H1 (cell line): Measurements from ENCODE around the gene LAX1. TPM values are rescaled to one million over a fixed set of nuclear protein-coding genes. Genes with fewer than 3 reads are reported as not detected.
"Not testable (repeated sequence)": the region's sequence is repeated elsewhere in the genome, so short reads cannot be mapped to it uniquely, and the experiment has no call there.

Experiments used
- CTCF ChIA-PET: fragments of 300-600 bp; sonication (Branson Sonifier 250); formaldehyde crosslinking; loops from one replicate; lab custom pipeline; 2021; ENCODE audit not compliant: partially characterized antibody; lab: Charles Lee
- POLR2A ChIA-PET: fragments of 300-600 bp; sonication (Branson Sonifier 250); formaldehyde crosslinking; loops from one replicate; lab custom pipeline; 2021; ENCODE audit warnings: inconsistent platforms; ENCODE audit not compliant: partially characterized antibody; lab: Charles Lee
- DNase-seq, 2 experiments: peaks; one replicate each; pipeline versions ENCODE4 v3.0.0 to v3.0.0-alpha.2; 2010 to 2022; ENCODE audit warnings: low spot score in 2 of 2, low read depth in 1 of 2, mixed read lengths in 1 of 2
- FAIRE-seq: peaks from 2 replicates; lab custom pipeline; 2011; peaks lifted over from hg19 to GRCh38; lab: Jason Lieb, UNC
- H2AFZ ChIP-seq: 2 replicates; pipeline ENCODE4 v1.8.1; 2012; ENCODE audit warnings: low read length, inconsistent platforms
- H2AK5ac ChIP-seq: 2 replicates; pipeline ENCODE4 v1.6.1; 2013; ENCODE audit warnings: low read depth, low read length
- H2BK120ac ChIP-seq: replicated peaks from 2 replicates; pipeline ENCODE3; 2013; ENCODE audit warnings: low read depth, low read length, inconsistent platforms
- H2BK12ac ChIP-seq: 2 replicates; pipeline ENCODE4 v1.6.1; 2013; ENCODE audit warnings: low read depth, low read length
- H2BK15ac ChIP-seq: 2 replicates; pipeline ENCODE4 v1.6.1; 2013; ENCODE audit warnings: low read length
- H2BK20ac ChIP-seq: 2 replicates; pipeline ENCODE4 v1.6.1; 2013; ENCODE audit warnings: low read length
- H2BK5ac ChIP-seq: 2 replicates; pipeline ENCODE4 v1.6.1; 2013; ENCODE audit warnings: low read depth, low read length
- H3K14ac ChIP-seq: 2 replicates; pipeline ENCODE4 v1.6.1; 2013; ENCODE audit warnings: inconsistent platforms; ENCODE audit not compliant: insufficient read length
- H3K18ac ChIP-seq: 2 replicates; pipeline ENCODE4 v1.6.1; 2013; ENCODE audit warnings: low read length; ENCODE audit errors: extremely low read depth
- H3K23ac ChIP-seq: 2 replicates; pipeline ENCODE4 v1.6.1; 2013; ENCODE audit warnings: inconsistent platforms; ENCODE audit not compliant: insufficient read length
- H3K23me2 ChIP-seq: 2 replicates; pipeline ENCODE4 v1.6.1; 2013; ENCODE audit warnings: low read depth, low read length
- H3K27ac ChIP-seq: 2 replicates; pipeline ENCODE4 v1.6.1; 2011; ENCODE audit warnings: low read depth, low read length, inconsistent platforms
- H3K27me3 ChIP-seq, 4 experiments: replicated peaks in 1 of 4; 1 replicate in 1 of 4; 2 replicates in 3 of 4; pipeline versions ENCODE4 v1.6.1 to v1.8.1; 2011 to 2013; ENCODE audit warnings: low read length in 3 of 4, mild to moderate bottlenecking in 3 of 4, inconsistent platforms in 2 of 4, mixed read lengths in 2 of 4, moderate library complexity in 1 of 4; ENCODE audit not compliant: control insufficient read depth in 3 of 4, insufficient read depth in 3 of 4; ENCODE audit errors: extremely low read depth in 1 of 4
- H3K36me3 ChIP-seq, 4 experiments: 2 replicates each; pipeline versions ENCODE4 v1.6.1 to v1.8.1; 2011 to 2013; ENCODE audit warnings: mild to moderate bottlenecking in 4 of 4, low read length in 3 of 4, moderate library complexity in 2 of 4, control low read depth in 1 of 4, inconsistent platforms in 1 of 4; ENCODE audit not compliant: insufficient read depth in 4 of 4, control insufficient read depth in 2 of 4
- H3K4ac ChIP-seq: replicated peaks from 2 replicates; pipeline ENCODE3; 2013; ENCODE audit warnings: low read length, low read depth, mixed read lengths, inconsistent platforms; ENCODE audit not compliant: insufficient read length
- H3K4me1 ChIP-seq, 4 experiments: replicated peaks in 1 of 4; 1 replicate in 1 of 4; 2 replicates in 3 of 4; pipeline versions ENCODE4 v1.6.1 to v1.8.1; 2011 to 2013; ENCODE audit warnings: low read length in 3 of 4, inconsistent platforms in 2 of 4, mixed read lengths in 1 of 4; ENCODE audit not compliant: insufficient read depth in 4 of 4, control insufficient read depth in 3 of 4
- H3K4me2 ChIP-seq, 2 experiments: 2 replicates each; pipeline versions ENCODE4 v1.6.1 to v1.8.1; 2011 to 2013; ENCODE audit warnings: low read depth in 2 of 2, low read length in 2 of 2, control low read depth in 1 of 2, inconsistent platforms in 1 of 2, mild to moderate bottlenecking in 1 of 2; ENCODE audit not compliant: insufficient read depth in 1 of 2
- H3K4me3 ChIP-seq, 4 experiments: fragments of 200-600, 300-600 bp in 1 of 4; sonication (generic), shearing (Covaris generic), sonication (Bioruptor Twin) in 1 of 4; 2 replicates each; pipeline versions ENCODE4 v1.5.1 to v1.8.1; 2011 to 2016; ENCODE audit warnings: low read length in 4 of 4, low read depth in 3 of 4, control low read depth in 2 of 4, inconsistent platforms in 2 of 4, mild to moderate bottlenecking in 2 of 4, mixed read lengths in 1 of 4, moderate library complexity in 1 of 4; ENCODE audit not compliant: insufficient read depth in 2 of 4; ENCODE audit errors: extremely low read depth in 1 of 4
- H3K56ac ChIP-seq: replicated peaks from 2 replicates; pipeline ENCODE3; 2013; ENCODE audit warnings: low read depth, mild to moderate bottlenecking, mixed read lengths, low read length, inconsistent platforms; ENCODE audit not compliant: insufficient read length
- H3K79me1 ChIP-seq: 2 replicates; pipeline ENCODE4 v1.6.1; 2013; ENCODE audit warnings: low read depth, low read length, control low read depth
- H3K79me2 ChIP-seq, 2 experiments: 2 replicates each; pipeline versions ENCODE4 v1.6.1 to v1.8.1; 2012 to 2013; ENCODE audit warnings: low read length in 2 of 2, mild to moderate bottlenecking in 2 of 2, inconsistent platforms in 1 of 2; ENCODE audit not compliant: insufficient read depth in 2 of 2, control insufficient read depth in 1 of 2
- H3K9ac ChIP-seq, 4 experiments: replicated peaks in 1 of 4; 1 replicate in 1 of 4; 2 replicates in 3 of 4; pipeline versions ENCODE4 v1.6.1 to v1.8.1; 2011 to 2013; ENCODE audit warnings: low read depth in 3 of 4, low read length in 3 of 4, control low read depth in 2 of 4, mild to moderate bottlenecking in 2 of 4, moderate library complexity in 2 of 4, inconsistent platforms in 1 of 4; ENCODE audit errors: extremely low read depth in 1 of 4
- H3K9me3 ChIP-seq, 2 experiments: 2 replicates each; pipeline versions ENCODE4 v1.6.1 to v1.8.1; 2012 to 2013; ENCODE audit warnings: mild to moderate bottlenecking in 2 of 2, moderate library complexity in 2 of 2, control low read depth in 1 of 2, inconsistent platforms in 1 of 2, low read depth in 1 of 2, low read length in 1 of 2, mixed read lengths in 1 of 2; ENCODE audit not compliant: insufficient read depth in 2 of 2
- H4K20me1 ChIP-seq, 2 experiments: replicated peaks in 1 of 2; 2 replicates each; pipeline versions ENCODE3 to v1.8.1; 2011 to 2013; ENCODE audit warnings: inconsistent platforms in 2 of 2, low read length in 2 of 2, mild to moderate bottlenecking in 1 of 2; ENCODE audit not compliant: insufficient read depth in 2 of 2, control insufficient read depth in 1 of 2
- H4K5ac ChIP-seq: 2 replicates; pipeline ENCODE4 v1.6.1; 2013; ENCODE audit warnings: low read length, low read depth, mixed read lengths, inconsistent platforms; ENCODE audit not compliant: insufficient read length
- H4K8ac ChIP-seq: 2 replicates; pipeline ENCODE4 v1.8.0; 2013; ENCODE audit warnings: mild to moderate bottlenecking, moderate library complexity, low read length, inconsistent platforms; ENCODE audit not compliant: insufficient read depth; ENCODE audit errors: extremely low read depth
- H4K91ac ChIP-seq: replicated peaks from 2 replicates; pipeline ENCODE3; 2013; ENCODE audit warnings: low read length, mixed read lengths, inconsistent platforms; ENCODE audit not compliant: insufficient read length
- CEBPB ChIP-seq: IDR thresholded peaks from 2 replicates; pipeline ENCODE4 v1.6.1; 2012; ENCODE audit warnings: low read depth, low read length
- CTCF ChIP-seq, 3 experiments: IDR thresholded peaks; 1 replicate in 2 of 3; 2 replicates in 1 of 3; pipeline versions ENCODE4 v1.5.1 to v1.6.1; 2011; ENCODE audit warnings: low read length in 3 of 3, mild to moderate bottlenecking in 3 of 3, inconsistent platforms in 2 of 3, low read depth in 1 of 3, moderate library complexity in 1 of 3; ENCODE audit not compliant: insufficient read depth in 1 of 3; ENCODE audit errors: control extremely low read depth in 1 of 3
- POLR2AphosphoS5 ChIP-seq: IDR thresholded peaks from 2 replicates; pipeline ENCODE4 v1.6.1; 2011; ENCODE audit warnings: low read depth, low read length
- RAD21 ChIP-seq, 2 experiments: IDR thresholded peaks in 1 of 2; conservative IDR thresholded peaks in 1 of 2; 2 replicates each; pipeline ENCODE4 v1.6.1; 2011; ENCODE audit warnings: low read depth in 2 of 2, low read length in 2 of 2, improper control_type of control experiment in 1 of 2, inconsistent platforms in 1 of 2, mild to moderate bottlenecking in 1 of 2, moderate library complexity in 1 of 2
- RNF2 ChIP-seq: fragments of 200-900, 300-1000 bp; sonication (generic); IDR thresholded peaks from 2 replicates; pipeline ENCODE4 v1.7.1; 2016; ENCODE audit warnings: borderline replicate concordance, low read depth, mild to moderate bottlenecking, antibody characterized with exemption, low read length; ENCODE audit not compliant: poor library complexity, severe bottlenecking; ENCODE audit errors: missing control alignments
- RXRA ChIP-seq: IDR thresholded peaks from 2 replicates; pipeline ENCODE4 v1.6.1; 2011; ENCODE audit warnings: low read depth, mild to moderate bottlenecking, low read length, moderate library complexity; ENCODE audit not compliant: insufficient read depth
- SP1 ChIP-seq: IDR thresholded peaks from 2 replicates; pipeline ENCODE4 v1.6.1; 2011; ENCODE audit warnings: low read depth, low read length
- TAF1 ChIP-seq: IDR thresholded peaks from 2 replicates; pipeline ENCODE4 v1.6.1; 2011; ENCODE audit warnings: mild to moderate bottlenecking, low read depth, low read length
- WGBS, 2 experiments: shearing (Covaris generic) in 1 of 2; methylation state at CpG; one replicate each; pipeline versions ENCODE4 v1.1.6 to v1.1.7; 2013 to 2015; ENCODE audit warnings: low lambda C conversion rate in 2 of 2, mixed read lengths in 2 of 2, inconsistent platforms in 1 of 2, low coverage in 1 of 2, missing lambda C conversion rate in 1 of 2; ENCODE audit not compliant: insufficient replicate concordance in 2 of 2, insufficient coverage in 1 of 2, insufficient read length in 1 of 2; ENCODE audit errors: extremely low coverage in 1 of 2, missing lambda C conversion rate in 1 of 2; 5-methylcytosine and 5-hydroxymethylcytosine counted together
- polyA plus RNA-seq, 7 experiments: library from polyadenylated mRNA; depleted of rRNA in 3 of 7; stranded (reverse) in 5 of 7; unstranded in 2 of 7; fragments of >200 nt in 5 of 7; fragments of 200-250 nt in 2 of 7; gene quantifications; 1 replicate in 5 of 7; 2 replicates in 1 of 7; 4 replicates in 1 of 7; pipeline versions ENCODE4 v1.2.1 to v1.2.3, GENCODE V29; 2011 to 2013; ENCODE audit warnings: missing spikeins in 2 of 7, mixed read lengths in 2 of 7
- total RNA-seq: library from RNA; stranded (reverse); fragmentation: NEBNext Ultra II Directional; extraction: Animal tissue kit (Norgen Biotek cat#: 25700); gene quantifications from 2 replicates; pipeline ENCODE4 v1.2.1, GENCODE V29; 2021

The LAX1 gene
- total and polyA plus RNA-seq, 2 of the 8 experiments (the other 6 are each of a cell fraction or from before 2014, with no cell fraction given) = 0.11 TPM; not detected in 1

GRCh38 chr1:203751051-203751450, 13.9 kb upstream of the LAX1 start (continued):
- TF ChIP-seq RXRA (no peak), SP1 (no peak), RAD21 (IDR thresholded peaks at IDR 0.05 in 1 of 2, conservative IDR thresholded peaks at IDR 0.05 in 1 of 2; ENCODE audit: low read depth in 2 of 2, low read length in 2 of 2) (no peak), CEBPB (no peak), POLR2AphosphoS5 (no peak), CTCF (IDR thresholded peaks at IDR 0.05; ENCODE audit: control extremely low read depth in 1 of 3, insufficient read depth in 1 of 3, low read depth in 1 of 3, low read length in 3 of 3) (no peak), TAF1 (no peak), RNF2 (no peak)

- H3K4me2 ChIP-seq, H2BK20ac ChIP-seq, CTCF ChIA-PET, H2BK120ac ChIP-seq, H3K56ac ChIP-seq, H3K4ac ChIP-seq, H3K27me3 ChIP-seq, H2BK5ac ChIP-seq, H4K91ac ChIP-seq, H3K27ac ChIP-seq, H2BK15ac ChIP-seq, H3K79me2 ChIP-seq, H2BK12ac ChIP-seq, H3K4me3 ChIP-seq, DNase-seq, H4K5ac ChIP-seq, H2AFZ ChIP-seq, H4K8ac ChIP-seq, H3K18ac ChIP-seq, FAIRE-seq, H3K23ac ChIP-seq, H3K14ac ChIP-seq, H3K9ac ChIP-seq, H4K20me1 ChIP-seq, H3K79me1 ChIP-seq, H3K23me2 ChIP-seq, H3K36me3 ChIP-seq, H2AK5ac ChIP-seq, H3K4me1 ChIP-seq, H3K9me3 ChIP-seq, POLR2A ChIA-PET: not testable (repeated sequence)
- WGBS, 2 experiments = 85% methylated on average over 3 of the region's 5 CpGs; no CpG with 5 or more reads in 1 of the 2 experiments
Measured at GRCh38 chr1:203751618-203752361, 13.2 kb upstream of the LAX1 start.
